DOHH2 (cell line): Measurements from ENCODE around the gene TIMM44.
A peak's percentile ranks its signal among the peaks of the same experiment; 100 is the strongest.

Source experiments
- H3F3A ChIP-seq: fragments of 200-600 bp; sonication (generic), shearing (Covaris generic); 2 replicates; pipeline ENCODE4 v1.6.0; 2016; ENCODE audit warnings: antibody characterized with exemption, mild to moderate bottlenecking; ENCODE audit not compliant: control insufficient read depth, insufficient read depth
- H3K27ac ChIP-seq: fragments of 200-600 bp; sonication (generic); 2 replicates; pipeline ENCODE4 v1.5.1; 2014; ENCODE audit warnings: low read depth, mild to moderate bottlenecking, low read length, moderate library complexity
- H3K27me3 ChIP-seq: fragments of 200-600 bp; sonication (generic); 2 replicates; pipeline ENCODE4 v1.6.1; 2014; ENCODE audit warnings: mild to moderate bottlenecking, low read length, mixed read lengths; ENCODE audit not compliant: control insufficient read depth
- H3K36me3 ChIP-seq: fragments of 200-600 bp; sonication (generic); 2 replicates; pipeline ENCODE4 v1.6.1; 2014; ENCODE audit warnings: mild to moderate bottlenecking, low read length, moderate library complexity, mixed read lengths; ENCODE audit not compliant: control insufficient read depth
- H3K4me1 ChIP-seq: fragments of 200-600 bp; sonication (generic); 2 replicates; pipeline ENCODE4 v1.6.1; 2014; ENCODE audit warnings: mild to moderate bottlenecking, low read length, mixed read lengths; ENCODE audit not compliant: control insufficient read depth
- H3K4me2 ChIP-seq: fragments of 200-600 bp; sonication (generic); 2 replicates; pipeline ENCODE4 v1.6.0; 2014; ENCODE audit warnings: mild to moderate bottlenecking, low read length, moderate library complexity
- H3K4me3 ChIP-seq: fragments of 200-600 bp; sonication (generic); 2 replicates; pipeline ENCODE4 v1.5.1; 2014; ENCODE audit warnings: mild to moderate bottlenecking, low read length, mixed read lengths
- H3K79me2 ChIP-seq: fragments of 200-600 bp; sonication (generic); 2 replicates; pipeline ENCODE4 v1.6.1; 2014; ENCODE audit warnings: mild to moderate bottlenecking, low read length, mixed read lengths; ENCODE audit not compliant: control insufficient read depth
- H3K9me2 ChIP-seq: fragments of 200-600 bp; sonication (generic); replicated peaks from 2 replicates; pipeline ENCODE4 v1.6.1; 2014; ENCODE audit warnings: mild to moderate bottlenecking, low read length, mixed read lengths; ENCODE audit not compliant: control insufficient read depth
- H3K9me3 ChIP-seq: fragments of 200-600 bp; sonication (generic); 2 replicates; pipeline ENCODE4 v1.6.1; 2014; ENCODE audit warnings: antibody characterized with exemption, low read length, mixed read lengths; ENCODE audit not compliant: control insufficient read depth, insufficient read depth
- H4K20me1 ChIP-seq: fragments of 200-600 bp; sonication (generic); 2 replicates; pipeline ENCODE4 v1.6.0; 2014; ENCODE audit warnings: low read depth, mild to moderate bottlenecking, antibody characterized with exemption, low read length, moderate library complexity; ENCODE audit not compliant: control insufficient read depth, insufficient read depth
- CTCF ChIP-seq: fragments of 200-600 bp; sonication (generic); IDR thresholded peaks from one replicate; pipeline ENCODE4 v1.5.1; 2014; ENCODE audit warnings: antibody characterized with exemption, mild to moderate bottlenecking, low read depth, low read length; ENCODE audit not compliant: poor library complexity, severe bottlenecking
- EZH2phosphoT487 ChIP-seq: fragments of 200-600 bp; sonication (generic); IDR thresholded peaks from 2 replicates; pipeline ENCODE4 v1.6.1; 2017; ENCODE audit warnings: borderline replicate concordance, mild to moderate bottlenecking, antibody characterized with exemption, low read length, moderate library complexity, mixed read lengths

TIMM44 gene

GRCh38 chr19:7928741-7929701 lies 14.4 kb downstream of the TIMM44 start:
- H3K4me1 ChIP-seq = peaks cover 11% of the 10 kb centered on the region
- H3K4me3 ChIP-seq = no peak overlapping the region
- no peaks in the 10 kb centered on the region for H3K27me3 ChIP-seq
- no peaks in the 10 kb centered on the region for H3K9me3 ChIP-seq
- no peak overlapping the region for H3K27ac ChIP-seq
- 0 out of 2 replicates have a peak, but pooled peaks cover 6% of the 10 kb centered on the region for H4K20me1 ChIP-seq
- peaks cover 12% of the 10 kb centered on the region; the same call in 1 of the 2 replicates for H3F3A ChIP-seq
- no peaks in the 10 kb centered on the region for H3K79me2 ChIP-seq
- TF ChIP-seq EZH2phosphoT487 = no peak
- peak; percentile 66 for TF ChIP-seq CTCF
- H3K36me3 ChIP-seq = peaks cover 50% of the 10 kb centered on the region
- H3K9me2 ChIP-seq = no peaks in the 10 kb centered on the region
- H3K4me2 ChIP-seq = no peak overlapping the region

GRCh38 chr19:7928334-7928706 lies 15.1 kb downstream of the TIMM44 start:
- no peaks in the 10 kb centered on the region for H3K79me2 ChIP-seq
- H3K4me1 ChIP-seq = peaks cover 11% of the 10 kb centered on the region
- H3K9me3 ChIP-seq = no peaks in the 10 kb centered on the region
- 0 out of 2 replicates have a peak, but pooled peaks cover 6% of the 10 kb centered on the region for H4K20me1 ChIP-seq
- no peak overlapping the region for H3K4me3 ChIP-seq
- H3K27me3 ChIP-seq = no peaks in the 10 kb centered on the region
- peaks cover 43% of the 10 kb centered on the region for H3K36me3 ChIP-seq
- H3K9me2 ChIP-seq = no peaks in the 10 kb centered on the region
- TF ChIP-seq CTCF (no peak), EZH2phosphoT487 (no peak)
- H3K27ac ChIP-seq = no peak overlapping the region
- H3F3A ChIP-seq = peaks cover 12% of the 10 kb centered on the region; the same call in 1 of the 2 replicates
- H3K4me2 ChIP-seq = no peak overlapping the region

DNA sequence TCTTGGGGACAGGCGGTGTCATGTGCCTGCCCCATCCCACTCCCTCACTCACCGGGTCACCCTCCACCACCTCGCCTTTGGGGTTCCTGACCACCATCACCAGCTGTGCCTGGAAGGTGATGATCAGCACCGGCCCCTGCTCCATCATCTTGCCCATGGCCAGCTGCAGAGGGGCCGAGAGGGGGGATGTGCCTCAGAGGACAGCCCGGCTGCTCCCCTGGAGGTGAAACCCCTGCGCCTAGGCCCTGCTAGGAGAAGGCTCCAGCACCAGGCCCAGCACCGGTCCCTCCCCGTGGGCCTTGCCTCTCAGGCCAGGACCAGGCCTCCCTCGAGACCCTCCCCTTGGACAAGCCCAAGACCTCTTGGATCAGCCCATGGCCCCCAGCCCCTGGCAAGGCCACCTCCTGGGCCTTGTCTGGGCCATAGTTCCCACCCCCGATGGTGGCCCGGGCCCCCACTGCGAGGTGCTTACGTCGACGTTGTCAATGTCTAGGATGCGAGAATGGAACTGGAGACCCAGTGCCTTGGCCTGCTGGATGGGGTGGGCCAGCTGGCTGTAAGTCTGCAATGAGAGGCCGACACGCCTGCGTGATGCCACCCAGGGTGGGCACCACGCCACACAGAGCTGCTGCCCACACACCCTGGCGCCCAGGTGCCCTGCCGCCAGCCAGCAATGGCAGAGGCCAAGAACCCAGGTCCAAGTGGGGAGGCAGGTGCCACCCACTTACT lies 15.7 kb downstream of the TIMM44 start:
- no peaks in the 10 kb centered on the region for H3K79me2 ChIP-seq
- peaks cover 38% of the 10 kb centered on the region for H3K36me3 ChIP-seq
- TF ChIP-seq EZH2phosphoT487 (no peak), CTCF (no peak)
- no peak overlapping the region for H3K4me2 ChIP-seq
- peaks cover 12% of the 10 kb centered on the region; the same call in 1 of the 2 replicates for H3F3A ChIP-seq
- no peaks in the 10 kb centered on the region for H3K9me3 ChIP-seq
- no peaks in the 10 kb centered on the region for H3K9me2 ChIP-seq
- H3K27ac ChIP-seq = no peak overlapping the region
- H3K4me3 ChIP-seq = no peak overlapping the region
- no peaks in the 10 kb centered on the region for H3K27me3 ChIP-seq
- 0 out of 2 replicates have a peak, but pooled peaks cover 6% of the 10 kb centered on the region for H4K20me1 ChIP-seq
- peaks cover 11% of the 10 kb centered on the region for H3K4me1 ChIP-seq
